Measurements from ENCODE around the gene SLC41A1. TPM values are rescaled to one million over a fixed set of nuclear protein-coding genes. Genes with fewer than 3 reads are reported as not detected.
A peak's percentile ranks its signal among the peaks of the same experiment; 100 is the strongest.

The SLC41A1 gene
- total RNA-seq, 1 donor from 2014 or later = 14.0 TPM

DNA sequence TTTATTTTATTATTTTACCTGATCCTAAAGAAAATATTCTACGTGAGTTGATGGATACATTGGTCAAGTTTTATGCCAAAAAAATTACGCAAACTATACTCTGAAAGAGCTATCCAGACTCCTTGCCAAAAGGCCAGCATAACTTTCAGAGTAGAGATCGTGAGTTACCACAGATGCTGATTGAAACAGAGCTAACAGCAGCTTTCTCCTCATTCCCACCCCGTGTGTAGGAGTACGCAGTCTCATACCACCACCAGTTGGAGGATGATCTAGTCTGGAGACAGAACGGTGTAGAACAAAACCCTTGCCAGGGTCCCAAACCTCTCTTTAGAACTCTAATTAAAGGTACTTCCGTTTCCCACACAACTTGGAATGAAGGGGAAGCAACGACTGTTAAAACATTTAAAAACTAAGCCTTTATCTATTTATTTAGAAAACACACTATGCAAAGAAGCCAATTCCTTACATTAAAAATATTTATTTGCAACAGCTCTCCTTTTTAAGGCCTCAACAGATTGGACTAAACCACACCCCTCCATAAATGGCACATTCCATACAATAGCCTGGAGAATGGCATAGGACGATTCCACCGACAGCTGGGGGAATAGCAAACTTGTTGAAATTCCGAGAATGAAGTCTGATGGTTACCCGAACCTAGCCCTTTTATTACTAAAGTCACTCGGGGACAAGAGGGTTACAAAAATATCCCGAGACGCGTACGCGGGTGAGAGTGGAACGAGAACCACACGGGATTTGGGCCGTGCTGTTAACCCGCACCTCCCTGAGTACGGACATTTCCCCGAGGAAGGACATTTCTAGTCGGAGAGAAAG, 64.4 kb downstream of the SLC41A1 start:
- peak; percentile 33 for DNase-seq (ENCODE audit: low read depth)
- peak overlapping the region; percentile 88 for H3K4me3 ChIP-seq (ENCODE audit: low read depth, low read length)
- no peak for TF ChIP-seq CTCF (conservative IDR thresholded peaks at IDR 0.05; ENCODE audit: low read depth, low read length)

- TF ChIP-seq CTCF (conservative IDR thresholded peaks at IDR 0.05; ENCODE audit: low read depth, low read length) = no peak
- H3K4me3 ChIP-seq (ENCODE audit: low read depth, low read length) = peak overlapping the region; percentile 88
- no peak for DNase-seq (ENCODE audit: low read depth)
Measured at GRCh38 chr1:205746757-205747412, 66.1 kb downstream of the SLC41A1 start.

GRCh38 chr1:205744403-205744802, 68.6 kb downstream of the SLC41A1 start:
- no peak overlapping the region for H3K4me3 ChIP-seq (ENCODE audit: low read depth, low read length)
- no peak for TF ChIP-seq CTCF (conservative IDR thresholded peaks at IDR 0.05; ENCODE audit: low read depth, low read length)
- no peak for DNase-seq (ENCODE audit: low read depth)

DNA sequence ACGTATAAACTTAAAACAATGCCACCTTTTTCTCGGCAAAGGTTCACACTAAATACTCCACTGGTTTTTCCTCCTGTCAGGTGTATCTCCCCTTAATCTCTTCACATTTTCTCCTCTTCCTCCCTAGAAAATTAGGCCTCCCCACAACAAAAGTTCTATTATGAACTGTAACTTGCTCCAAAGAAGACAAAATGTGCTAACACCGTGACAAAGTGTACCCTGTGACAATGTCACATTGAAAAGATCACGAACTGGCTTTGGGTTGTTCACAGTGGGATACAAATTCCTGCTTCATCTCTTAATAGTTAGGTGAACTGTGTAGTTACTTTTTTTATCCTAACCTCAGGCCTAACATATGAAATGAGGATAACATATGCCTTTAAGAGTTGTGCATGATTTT, 69.0 kb downstream of the SLC41A1 start:
- H3K4me3 ChIP-seq (ENCODE audit: low read depth, low read length) = peak overlapping the region; percentile 2
- no peak for DNase-seq (ENCODE audit: low read depth)
- no peak for TF ChIP-seq CTCF (conservative IDR thresholded peaks at IDR 0.05; ENCODE audit: low read depth, low read length)

DNA sequence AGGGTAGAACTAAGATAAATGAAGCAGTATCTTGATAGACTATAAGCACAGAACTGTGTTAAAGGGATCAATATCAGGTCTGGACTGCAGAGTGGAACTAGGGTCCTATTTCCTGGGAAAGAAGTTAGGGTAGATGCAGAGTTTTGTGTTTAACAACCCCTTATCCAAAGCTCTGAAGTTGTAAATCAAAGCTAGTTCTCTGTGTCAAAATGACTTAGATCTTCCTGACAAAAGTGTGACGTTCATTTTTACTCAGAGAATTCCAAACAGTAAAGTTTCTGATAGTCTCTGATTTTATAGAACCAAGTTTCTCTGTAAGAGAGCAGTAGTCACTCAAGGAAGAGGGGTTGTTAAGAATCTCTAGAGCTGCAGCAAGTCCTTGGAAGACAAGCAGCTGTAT, 71.3 kb downstream of the SLC41A1 start:
- no peak for DNase-seq (ENCODE audit: low read depth)
- H3K4me3 ChIP-seq (ENCODE audit: low read depth, low read length) = no peak overlapping the region
- TF ChIP-seq CTCF (conservative IDR thresholded peaks at IDR 0.05; ENCODE audit: low read depth, low read length) = no peak

DNA sequence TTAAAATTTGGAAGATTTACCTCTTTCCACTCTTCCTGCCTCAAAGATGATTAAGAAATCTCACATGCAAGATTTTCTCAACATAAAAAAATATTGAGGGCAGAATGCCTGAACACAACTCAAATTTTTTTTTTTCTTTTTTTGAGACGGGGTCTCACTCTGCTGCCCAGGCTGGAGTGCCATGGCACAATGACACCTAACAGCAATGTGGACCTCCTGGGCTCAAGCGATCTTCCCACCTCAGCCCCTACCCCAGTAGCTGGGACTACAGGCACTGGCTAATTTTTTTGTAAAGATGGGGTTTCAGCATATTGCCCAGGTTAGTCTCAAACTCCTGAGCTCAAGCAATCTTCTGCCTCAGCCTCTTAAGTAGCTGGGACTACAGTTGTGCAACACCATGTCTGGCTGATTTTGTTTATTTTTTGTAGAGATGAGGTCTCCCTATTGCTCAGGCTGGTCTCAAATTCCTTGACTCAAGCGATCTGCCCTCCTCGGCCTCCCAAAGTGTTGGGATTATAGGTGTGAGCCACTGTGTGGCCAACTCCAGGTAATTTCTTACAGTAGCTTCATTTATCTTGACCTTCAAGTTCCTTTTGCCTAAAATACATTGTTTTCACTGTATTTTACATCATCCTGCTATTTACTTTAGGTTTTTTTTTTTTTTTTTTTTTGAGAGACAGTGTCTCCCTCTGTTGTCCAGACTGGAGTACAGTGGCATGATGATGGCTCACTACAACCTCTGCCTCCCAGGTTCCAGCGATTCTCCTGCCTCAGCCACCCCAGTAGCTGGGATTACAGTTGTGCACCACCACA, 73.4 kb downstream of the SLC41A1 start:
- no peak for DNase-seq (ENCODE audit: low read depth)
- peak; percentile 38 for TF ChIP-seq CTCF (conservative IDR thresholded peaks at IDR 0.05; ENCODE audit: low read depth, low read length)
- no peak overlapping the region for H3K4me3 ChIP-seq (ENCODE audit: low read depth, low read length)

Other genes starting within 250 kb of the SLC41A1 start
- 12.0 and 12.8 TPM in 2 replicates for gene ELK4, start 181.2 kb downstream of the SLC41A1 start, total RNA-seq
- gene SLC45A3, start 132.7 kb downstream of the SLC41A1 start, total RNA-seq = 6.5 and 9.1 TPM in 2 replicates
- 92.5 and 104 TPM in 2 replicates for gene NUCKS1, start 63.0 kb downstream of the SLC41A1 start, total RNA-seq
- 10.0 and 12.0 TPM in 2 replicates for gene RAB29, start 37.7 kb downstream of the SLC41A1 start, total RNA-seq
- gene PM20D1, start 36.9 kb upstream of the SLC41A1 start, total RNA-seq = not detected in 2 replicates
- gene SLC26A9, start 130.3 kb upstream of the SLC41A1 start, total RNA-seq = not detected in 2 replicates
- not detected in 2 replicates for gene RAB7B, start 190.2 kb upstream of the SLC41A1 start, total RNA-seq
- 0.22 TPM in 1 of 2 replicates, not detected in the other for gene CTSE, start 210.7 kb upstream of the SLC41A1 start, total RNA-seq
- gene RHEX, start 240.0 kb upstream of the SLC41A1 start, total RNA-seq = 0.29 and 0.58 TPM in 2 replicates